Heart left ventricle (tissue), 13 donors: ENCODE results near the gene RAB38.

Experiments
- CTCF ChIP-seq, 12 donors: fragments of 200-600 bp; sonication (generic) in 4 of 12; IDR thresholded peaks; one replicate each; pipeline versions ENCODE4 v1.5.0 to v1.8.0; 2018 to 2022; ENCODE audit warnings: antibody characterized with exemption in 12 of 12, mild to moderate bottlenecking in 5 of 12
- POLR2A ChIP-seq, 2 donors: fragments of 450-650 bp; IDR thresholded peaks; one replicate each; pipeline ENCODE4 v1.6.1; 2017; ENCODE audit warnings: antibody characterized with exemption in 2 of 2, mild to moderate bottlenecking in 2 of 2, moderate library complexity in 2 of 2
- donor health status: ischemic (EF 13 %, LVEDD 7.1; RV severe dilation, severe dysfunction).
- donor health status: DM: no; HTN: yes; CAD: no.
- donor health status: DM: no; HTN: no; CAD: no.
- donor health status: ischemic (EF 25% LVEDD 6.9; RV normal size, moderate dysfunction).
- donor health status: ischemic (EF 25% LVEDD 5.7; RV mildly dilated, moderate dysfunction).
- donor health status: ischemic (EF 35%, LVEDD 5.7; RV mildly dilated, moderate dysfunction).
- donor health status: nonischemic (EF 11% LVEDD 7.7; RV severe dilation, severe dysfunction).
- donor health status: DM: yes; HTN: yes; CAD: no.
- donor health status: PGD.
- donor health status: ischemic (EF 29% LVEDD 5.4; RV normal size, mild dysfunction).
- donor health status: nonischemic (EF 23%, LVEDD 6.1; RV moderate dilation, normal function).

GRCh38 chr11:88171982-88172381 is 3.3 kb downstream of the RAB38 start:
- TF ChIP-seq CTCF (IDR thresholded peaks at IDR 0.05) (no peak), POLR2A (IDR thresholded peaks at IDR 0.05) (no peak)
